ENCODE measurements around the gene USF3.
A peak's percentile ranks its signal among the peaks of the same experiment; 100 is the strongest.

The USF3 gene

GRCh38 chr3:113695786-113696645, at the start of gene USF3:
Gene USF3, minus strand, starts transcription at chr3:113696642. Its CDS starts 21,764 bp downstream, at chr3:113674878.
- peak; percentile 57 to 72 (median 68) for DNase-seq

GRCh38 chr3:113745756-113746547, 49.5 kb upstream of the USF3 start, which contains the start of gene NAA50:
Gene NAA50, minus strand, starts transcription at chr3:113746249. Its CDS starts 300 bp downstream, at chr3:113745949.
- DNase-seq: peak; percentile 77 to 89 (median 87)

- peak; percentile 34 to 60 (median 48) for DNase-seq
Measured at GRCh38 chr3:113744941-113745755, 48.7 kb upstream of the USF3 start.

GRCh38 chr3:113743006-113743630, 46.7 kb upstream of the USF3 start:
- no peak for DNase-seq

DNA sequence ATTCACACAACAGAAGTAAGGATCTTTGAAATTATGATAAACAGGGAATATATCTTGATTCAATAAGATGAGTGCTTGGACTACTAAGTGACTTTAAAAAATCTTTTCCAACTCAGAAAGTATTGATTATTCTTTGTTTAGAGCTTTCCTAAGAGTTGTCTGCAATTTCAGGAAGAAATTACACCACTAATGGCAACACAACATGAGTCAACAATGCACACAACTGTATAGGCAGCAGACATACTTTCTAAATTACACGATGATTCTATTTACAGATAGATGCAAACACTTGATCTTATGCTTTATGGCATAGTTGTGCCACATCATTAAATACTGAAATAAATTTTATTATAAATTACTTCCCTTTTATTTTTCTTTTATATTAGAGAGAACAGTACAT, 45.2 kb upstream of the USF3 start:
- DNase-seq: no peak

GRCh38 chr3:113741086-113741485, 44.6 kb upstream of the USF3 start:
- DNase-seq: no peak

- peak in 1 of 4 experiments; percentile 1 for DNase-seq
Measured at GRCh38 chr3:113736548-113737089, 40.2 kb upstream of the USF3 start.

- no peak for DNase-seq
Measured at GRCh38 chr3:113731694-113732093, 35.3 kb upstream of the USF3 start.

GRCh38 chr3:113730550-113730949, 34.1 kb upstream of the USF3 start:
- no peak for DNase-seq

DNA sequence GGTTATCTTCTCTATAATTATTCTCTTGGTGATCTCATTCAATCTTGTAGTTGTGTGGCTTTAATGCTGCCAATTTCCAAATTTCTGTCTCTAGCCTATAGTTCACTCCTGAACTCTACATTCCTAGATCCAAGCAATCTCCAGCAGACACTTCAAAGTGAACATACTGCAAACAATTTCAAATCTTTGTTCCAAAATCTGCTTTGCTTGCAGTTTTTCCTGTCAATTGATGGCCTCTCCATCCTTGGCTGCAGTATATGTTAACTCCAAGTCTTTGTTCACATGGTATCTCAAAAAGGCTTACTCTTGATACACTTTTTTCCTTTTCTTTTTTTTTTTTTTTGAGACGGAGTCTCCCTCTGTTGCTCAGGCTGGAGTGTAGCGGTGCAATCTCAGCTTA, 32.2 kb upstream of the USF3 start:
- no peak for DNase-seq

DNA sequence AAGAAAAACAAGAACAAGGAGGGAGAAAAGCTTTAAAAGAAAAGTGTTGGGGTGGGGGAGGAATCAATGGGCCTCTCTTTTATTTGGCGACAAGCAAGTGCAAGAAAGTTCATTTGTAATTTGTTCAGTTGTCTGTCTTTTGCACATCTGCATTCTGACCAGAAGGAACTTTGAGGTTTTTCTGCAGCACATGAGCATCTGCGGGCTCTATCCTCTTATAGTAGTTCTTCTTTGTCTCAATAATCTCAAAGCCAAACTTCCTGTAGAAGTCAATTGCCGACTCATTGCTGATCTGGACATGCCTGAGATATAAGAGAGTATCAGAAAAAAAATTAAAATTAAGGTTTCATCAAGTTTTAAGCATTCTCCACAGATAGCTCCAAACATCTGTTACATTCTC, 25.2 kb upstream of the USF3 start:
- no peak for DNase-seq

DNA sequence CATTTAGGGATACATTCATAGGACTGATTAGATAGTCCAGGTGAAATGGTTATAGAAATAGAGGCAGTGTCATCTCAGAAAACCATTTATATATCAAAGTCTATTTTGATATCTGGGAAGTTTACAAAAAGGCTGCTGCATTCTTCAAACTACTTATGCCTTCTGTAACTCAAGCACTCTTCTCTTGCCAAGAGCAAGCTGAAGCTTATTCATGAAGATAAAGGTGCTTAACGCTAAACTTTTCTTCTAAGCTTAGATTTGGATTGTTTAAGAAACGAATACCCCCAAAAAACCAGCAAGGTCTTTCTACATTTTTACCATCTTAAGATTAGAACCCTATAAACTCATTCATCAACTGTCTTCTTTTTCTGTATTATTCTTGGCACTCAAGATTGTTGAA, 23.3 kb upstream of the USF3 start:
- no peak for DNase-seq

- no peak for DNase-seq
Measured at GRCh38 chr3:113719294-113719693, 22.9 kb upstream of the USF3 start.

- DNase-seq: no peak
Measured at GRCh38 chr3:113717818-113718217, 21.4 kb upstream of the USF3 start.

DNA sequence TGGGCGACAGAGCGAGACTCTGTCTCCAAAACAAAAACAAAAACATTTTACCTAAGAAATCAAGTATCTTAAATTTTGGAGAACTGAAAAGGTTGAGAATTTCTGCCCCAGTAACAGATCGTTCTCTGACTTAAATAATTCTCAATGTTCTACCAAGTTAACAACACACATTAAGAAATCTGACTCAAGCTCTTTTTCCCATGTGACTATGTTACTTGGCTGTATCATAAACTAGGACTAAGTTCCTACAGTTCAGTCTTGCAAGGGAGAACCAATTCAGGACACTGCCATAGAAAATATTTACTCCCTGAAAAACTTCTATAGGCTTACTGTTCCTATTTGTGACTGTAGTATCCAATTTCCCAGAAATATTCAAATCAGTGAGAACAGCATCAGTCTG, 20.9 kb upstream of the USF3 start:
- DNase-seq: no peak

GRCh38 chr3:113714702-113715101, 18.3 kb upstream of the USF3 start:
- DNase-seq: no peak

GRCh38 chr3:113712129-113712528, 15.7 kb upstream of the USF3 start:
- no peak for DNase-seq

DNA sequence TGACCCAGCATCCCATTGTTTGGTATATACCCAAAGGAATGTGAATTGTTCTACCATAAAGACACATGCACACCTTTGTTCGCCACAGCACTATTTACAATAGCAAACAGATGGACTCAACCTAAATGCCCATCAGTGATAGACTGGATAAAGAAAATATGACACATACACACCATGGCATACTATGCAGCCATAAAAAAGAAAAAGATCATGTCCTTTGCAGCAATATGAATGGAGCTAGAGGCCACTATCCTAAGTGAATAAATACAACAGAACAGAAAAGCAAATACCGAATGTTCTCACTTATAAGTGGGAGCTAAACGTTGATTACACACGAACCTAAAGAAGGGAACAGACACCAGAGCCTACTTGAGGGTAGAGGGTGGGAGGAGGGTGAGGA, 11.4 kb upstream of the USF3 start:
- DNase-seq: no peak

DNA sequence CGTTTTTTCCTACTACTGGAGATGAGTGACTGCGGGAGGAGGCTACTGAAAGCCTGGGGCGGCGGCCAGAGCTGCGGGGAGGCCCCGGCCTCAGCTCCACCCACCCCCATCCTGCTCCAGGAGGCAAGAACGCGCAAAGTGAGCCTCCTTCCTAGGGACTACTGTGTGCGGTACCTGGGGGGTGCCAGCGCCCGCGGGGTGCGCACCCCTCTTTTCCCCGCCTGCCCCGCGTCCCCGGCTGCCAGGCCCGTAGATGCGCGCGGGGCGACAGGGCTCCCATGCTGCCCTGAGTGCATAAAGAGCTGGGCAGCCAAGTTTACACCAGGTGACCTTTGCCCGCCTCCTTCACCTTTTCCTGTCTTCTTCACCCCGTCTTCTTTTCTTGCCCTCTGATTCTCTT, 2.5 kb upstream of the USF3 start:
- DNase-seq: no peak

- DNase-seq: no peak
Measured at GRCh38 chr3:113698213-113698742, 1.8 kb upstream of the USF3 start.

GRCh38 chr3:113697500-113698090, 1.2 kb upstream of the USF3 start:
- no peak for DNase-seq

Data from activated CD4-positive, CD25-positive, alpha-beta regulatory T cell (primary cell).